NB4 (cell line): ENCODE results near the gene HERC4.

Source experiments
- CTCF ChIP-seq: IDR thresholded peaks from one replicate; pipeline ENCODE4 v1.5.1; 2012; ENCODE audit warnings: low read depth, low read length
- MAX ChIP-seq: IDR thresholded peaks from 2 replicates; pipeline ENCODE4 v1.6.1; 2011; ENCODE audit warnings: low read depth, low read length
- MYC ChIP-seq: IDR thresholded peaks from 2 replicates; pipeline ENCODE4 v1.6.1; 2011; ENCODE audit warnings: low read depth, low read length
- POLR2A ChIP-seq: IDR thresholded peaks from 2 replicates; pipeline ENCODE4 v1.6.1; 2011; ENCODE audit warnings: mild to moderate bottlenecking; ENCODE audit not compliant: insufficient read length; ENCODE audit errors: extremely low read depth

GRCh38 chr10:67977251-67977650 is 97.8 kb downstream of the HERC4 start:
- no peak for TF ChIP-seq CTCF
- no peak for TF ChIP-seq MAX
- TF ChIP-seq POLR2A = no peak
- no peak for TF ChIP-seq MYC
